Bronchial epithelial cell (primary cell): ENCODE data around the gene MERTK. TPM values are rescaled to one million over a fixed set of nuclear protein-coding genes. Genes with fewer than 3 reads are reported as not detected.
"Not testable (repeated sequence)": the region's sequence is repeated elsewhere in the genome, so short reads cannot be mapped to it uniquely, and the experiment has no call there.

Source experiments
- DNase-seq: peaks from one replicate; pipeline ENCODE4 v3.0.0-alpha.2; 2010; ENCODE audit warnings: low read depth
- FAIRE-seq: peaks from 2 replicates; lab custom pipeline; 2011; peaks lifted over from hg19 to GRCh38; lab: Jason Lieb, UNC
- H3K27me3 ChIP-seq: 2 replicates; pipeline ENCODE4 v1.5.1; 2011; ENCODE audit warnings: low read length; ENCODE audit not compliant: control insufficient read depth, insufficient read depth
- H3K36me3 ChIP-seq: 2 replicates; pipeline ENCODE4 v1.5.1; 2011; ENCODE audit warnings: low read length; ENCODE audit not compliant: control insufficient read depth, insufficient read depth
- H3K4me3 ChIP-seq: 2 replicates; pipeline ENCODE4 v1.5.1; 2011; ENCODE audit warnings: mild to moderate bottlenecking, low read depth, low read length, control low read depth
- CTCF ChIP-seq: IDR thresholded peaks from 2 replicates; pipeline ENCODE4 v1.5.1; 2011; ENCODE audit warnings: mild to moderate bottlenecking, moderate library complexity, low read length, control low read depth, inconsistent platforms; ENCODE audit not compliant: insufficient read depth, severe bottlenecking
- total RNA-seq: library from RNA; depleted of rRNA; stranded (reverse); fragments of >200 nt; gene quantifications from 2 replicates; pipeline ENCODE4 v1.2.1, GENCODE V29; 2014

Gene MERTK
- total RNA-seq: 3.9 and 5.8 TPM in 2 replicates

GRCh38 chr2:111897924-111898702 is at the start of gene MERTK:
Gene MERTK, plus strand, starts transcription at chr2:111898607. Its CDS starts 129 bp downstream, at chr2:111898736.
- Histone ChIP-seq H3K36me3 (no peaks in the 10 kb centered on the region), H3K4me3 (peak within 1 kb of the TSS; percentile 54), H3K27me3 (no peaks in the 10 kb centered on the region)
- peak; percentile 80 for TF ChIP-seq CTCF
- FAIRE-seq: no peak
- no peak for DNase-seq

GRCh38 chr2:111850646-111851045 is 47.8 kb upstream of the MERTK start:
- DNase-seq, H3K4me3 ChIP-seq, FAIRE-seq, H3K36me3 ChIP-seq, H3K27me3 ChIP-seq: not testable (repeated sequence)
- TF ChIP-seq CTCF: peak; percentile 29

- not testable (repeated sequence) for H3K4me3 ChIP-seq, H3K36me3 ChIP-seq, H3K27me3 ChIP-seq, FAIRE-seq, DNase-seq
Observed at GRCh38 chr2:111852544-111852943, 45.9 kb upstream of the MERTK start.

GRCh38 chr2:111860005-111860404 is 38.4 kb upstream of the MERTK start:
- not testable (repeated sequence) for FAIRE-seq, H3K27me3 ChIP-seq, DNase-seq, H3K36me3 ChIP-seq, H3K4me3 ChIP-seq

GRCh38 chr2:111865124-111865523 is 33.3 kb upstream of the MERTK start:
- H3K4me3 ChIP-seq, H3K36me3 ChIP-seq, DNase-seq, FAIRE-seq, H3K27me3 ChIP-seq: not testable (repeated sequence)

- H3K36me3 ChIP-seq, H3K4me3 ChIP-seq, H3K27me3 ChIP-seq, DNase-seq, FAIRE-seq: not testable (repeated sequence)
Observed at GRCh38 chr2:111872806-111873205, 25.6 kb upstream of the MERTK start.

- Histone ChIP-seq H3K36me3 (no peaks in the 10 kb centered on the region), H3K27me3 (no peaks in the 10 kb centered on the region), H3K4me3 (peak within 1 kb of the TSS; percentile 92)
- FAIRE-seq (no peak), DNase-seq (peak; percentile 70)
- no peak for TF ChIP-seq CTCF
Observed at GRCh38 chr2:111883661-111884591, 14.5 kb upstream of the MERTK start, which contains the start of gene ANAPC1. Gene ANAPC1, minus strand, starts transcription at chr2:111884193. Its CDS starts 3,368 bp downstream, at chr2:111880825.
